ENCODE measurements around the gene EML5.

DNA sequence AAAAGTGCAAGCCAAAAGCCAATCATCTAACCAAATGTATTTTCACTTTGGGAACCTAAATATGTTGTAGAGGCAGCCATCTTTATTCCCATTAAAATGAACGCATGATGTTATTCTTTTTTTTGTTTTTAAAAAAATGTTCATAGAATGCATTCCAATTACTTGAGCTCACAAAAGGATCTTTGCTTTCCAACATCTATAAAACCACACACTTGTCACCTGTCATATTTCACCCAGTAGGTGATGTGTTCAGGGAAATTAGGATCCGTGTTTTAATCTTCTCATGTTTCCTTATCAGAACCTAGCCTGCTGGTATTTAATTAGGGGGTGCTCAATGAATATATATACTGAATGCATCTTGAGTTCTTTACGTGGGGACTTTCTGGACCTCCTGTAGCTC is 45.3 kb upstream of the EML5 start:
- TF ChIP-seq EP300 (IDR thresholded peaks at IDR 0.05; ENCODE audit: borderline replicate concordance) (no peak), TAF1 (IDR thresholded peaks at IDR 0.05; ENCODE audit: low read depth) (no peak), TCF12 (IDR thresholded peaks at IDR 0.05; ENCODE audit: low read depth) (no peak)
- TF ChIP-seq, protein P1, sequence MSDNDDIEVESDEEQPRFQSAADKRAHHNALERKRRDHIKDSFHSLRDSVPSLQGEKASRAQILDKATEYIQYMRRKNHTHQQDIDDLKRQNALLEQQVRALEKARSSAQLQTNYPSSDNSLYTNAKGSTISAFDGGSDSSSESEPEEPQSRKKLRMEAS (IDR thresholded peaks at IDR 0.05), result no peak

Data from Ishikawa (cell line).